Nephron progenitor cell (in vitro differentiated cells): ENCODE results near the gene MAS1L.

Source experiments
- DNase-seq: peaks from one replicate; pipeline ENCODE4 v3.0.0; 2021
- H3K27ac Mint-ChIP-seq: 2 replicates; pipeline ENCODE4 v1.8.0; 2021; ENCODE audit warnings: mild to moderate bottlenecking, moderate library complexity, mixed read lengths
- H3K27me3 Mint-ChIP-seq: 2 replicates; pipeline ENCODE4 v1.8.0; 2021; ENCODE audit warnings: mild to moderate bottlenecking, low read depth, mixed read lengths; ENCODE audit not compliant: poor library complexity
- H3K36me3 Mint-ChIP-seq: 2 replicates; pipeline ENCODE4 v1.8.0; 2021; ENCODE audit warnings: low read depth, mixed read lengths
- H3K4me1 Mint-ChIP-seq: 2 replicates; pipeline ENCODE4 v1.8.0; 2021; ENCODE audit warnings: mixed read lengths
- H3K4me3 Mint-ChIP-seq: 2 replicates; pipeline ENCODE4 v1.8.0; 2021; ENCODE audit warnings: mild to moderate bottlenecking, moderate library complexity, mixed read lengths
- H3K9me3 Mint-ChIP-seq: 2 replicates; pipeline ENCODE4 v1.8.0; 2021; ENCODE audit warnings: mild to moderate bottlenecking, moderate library complexity, mixed read lengths
- CTCF ChIP-seq: fragments of 200-600 bp; sonication (generic); IDR thresholded peaks from 2 replicates; pipeline ENCODE4 v1.5.0; 2021; ENCODE audit warnings: antibody characterized with exemption

The MAS1L gene

GRCh38 chr6:29528988-29529560, 41.3 kb upstream of the MAS1L start:
- Mint-ChIP-seq H3K36me3 (no peaks in the 10 kb centered on the region), H3K4me3 (no peak overlapping the region), H3K9me3 (peaks cover 4% of the 10 kb centered on the region), H3K4me1 (no peaks in the 10 kb centered on the region), H3K27ac (no peak overlapping the region), H3K27me3 (peaks cover 1% of the 10 kb centered on the region)
- no peak for DNase-seq
- TF ChIP-seq CTCF: no peak

GRCh38 chr6:29528300-29528931, 40.7 kb upstream of the MAS1L start:
- Mint-ChIP-seq H3K4me1 (no peaks in the 10 kb centered on the region), H3K27ac (no peak overlapping the region), H3K27me3 (no peaks in the 10 kb centered on the region), H3K9me3 (peaks cover 7% of the 10 kb centered on the region), H3K36me3 (no peaks in the 10 kb centered on the region), H3K4me3 (no peak overlapping the region)
- TF ChIP-seq CTCF: no peak
- DNase-seq: no peak

- DNase-seq: no peak
- H3K36me3 Mint-ChIP-seq: no peaks in the 10 kb centered on the region
- no peak overlapping the region for H3K27ac Mint-ChIP-seq
- peaks cover 13% of the 10 kb centered on the region for H3K9me3 Mint-ChIP-seq
- no peak for TF ChIP-seq CTCF
- no peaks in the 10 kb centered on the region for H3K27me3 Mint-ChIP-seq
- H3K4me3 Mint-ChIP-seq: no peak overlapping the region
- H3K4me1 Mint-ChIP-seq: no peaks in the 10 kb centered on the region
These were observed 39.8 kb upstream of the MAS1L start for GRCh38 chr6:29527564-29527963.

- peaks cover 13% of the 10 kb centered on the region for H3K9me3 Mint-ChIP-seq
- no peaks in the 10 kb centered on the region for H3K4me1 Mint-ChIP-seq
- DNase-seq: no peak
- no peak for TF ChIP-seq CTCF
- no peak overlapping the region for H3K27ac Mint-ChIP-seq
- H3K27me3 Mint-ChIP-seq: no peaks in the 10 kb centered on the region
- H3K36me3 Mint-ChIP-seq: no peaks in the 10 kb centered on the region
- no peak overlapping the region for H3K4me3 Mint-ChIP-seq
These were observed 39.4 kb upstream of the MAS1L start for GRCh38 chr6:29527126-29527525.

GRCh38 chr6:29525311-29525639, 37.5 kb upstream of the MAS1L start:
- TF ChIP-seq CTCF: no peak
- Mint-ChIP-seq H3K9me3 (peaks cover 13% of the 10 kb centered on the region), H3K4me3 (no peak overlapping the region), H3K36me3 (no peaks in the 10 kb centered on the region), H3K4me1 (no peaks in the 10 kb centered on the region), H3K27me3 (no peaks in the 10 kb centered on the region), H3K27ac (no peak overlapping the region)
- no peak for DNase-seq
